Superior temporal gyrus (tissue), 1 donor: Measurements from ENCODE around the gene TOP1.
A peak's percentile ranks its signal among the peaks of the same experiment; 100 is the strongest.
"Not testable (repeated sequence)": the region's sequence is repeated elsewhere in the genome, so short reads cannot be mapped to it uniquely, and the experiment has no call there.

Experiments used
- DNase-seq: peaks from one replicate; pipeline ENCODE4 v3.0.0-alpha.2; 2016; ENCODE audit errors: extremely low spot score

TOP1 gene

GRCh38 chr20:41003936-41004294, 24.7 kb upstream of the TOP1 start:
- DNase-seq: not testable (repeated sequence)

GRCh38 chr20:41004531-41005360, 23.9 kb upstream of the TOP1 start:
- DNase-seq: no peak

GRCh38 chr20:41005361-41005729, 23.3 kb upstream of the TOP1 start:
- DNase-seq: no peak

- no peak for DNase-seq
These were observed 22.3 kb upstream of the TOP1 start for GRCh38 chr20:41006126-41006935.

GRCh38 chr20:41006936-41007474, 21.6 kb upstream of the TOP1 start:
- DNase-seq: no peak

- no peak for DNase-seq
These were observed 21.1 kb upstream of the TOP1 start for GRCh38 chr20:41007481-41007880.

- DNase-seq: no peak
These were observed 18.7 kb upstream of the TOP1 start for GRCh38 chr20:41009946-41010345.

GRCh38 chr20:41011551-41012067, 17.0 kb upstream of the TOP1 start:
- no peak for DNase-seq

- no peak for DNase-seq
These were observed 14.0 kb upstream of the TOP1 start for GRCh38 chr20:41014561-41015088.

GRCh38 chr20:41017448-41018042, 11.1 kb upstream of the TOP1 start:
- no peak for DNase-seq

- DNase-seq: no peak
These were observed 10.5 kb upstream of the TOP1 start for GRCh38 chr20:41018153-41018552.

- DNase-seq: no peak
These were observed 5.1 kb upstream of the TOP1 start for GRCh38 chr20:41023549-41023948.

GRCh38 chr20:41027366-41027765, 1.3 kb upstream of the TOP1 start:
- DNase-seq: no peak

GRCh38 chr20:41027872-41028358, 707 bp upstream of the TOP1 start:
- DNase-seq: no peak

- peak; percentile 34 for DNase-seq
These were observed 704 bp downstream of the TOP1 start for GRCh38 chr20:41029150-41029901.

GRCh38 chr20:41030061-41030460, 1.4 kb downstream of the TOP1 start:
- no peak for DNase-seq

- DNase-seq: no peak
These were observed 2.1 kb downstream of the TOP1 start for GRCh38 chr20:41030531-41031242.

- DNase-seq: no peak
These were observed 2.6 kb downstream of the TOP1 start for GRCh38 chr20:41031243-41031619.

- DNase-seq: no peak
These were observed 3.6 kb downstream of the TOP1 start for GRCh38 chr20:41032271-41032670.

- DNase-seq: no peak
These were observed 5.6 kb downstream of the TOP1 start for GRCh38 chr20:41034239-41034638.
